Measurements from ENCODE around the gene ZNF800. TPM values are rescaled to one million over a fixed set of nuclear protein-coding genes. Genes with fewer than 3 reads are reported as not detected.

ZNF800 gene
- polyA plus RNA-seq, 1 of the 3 experiments (the other 2 are of a cell fraction): 9.2 TPM

- Histone ChIP-seq H3K4me2 (no peak overlapping the region), H3K36me3 (replicated peaks in 1 of 2; ENCODE audit: control insufficient read depth in 1 of 2, insufficient read depth in 2 of 2, low read length in 1 of 2) (peaks cover 59 to 91% of the 10 kb centered on the region in 2 experiments), H3K4me3 (ENCODE audit: low read depth in 2 of 2, low read length in 1 of 2) (no peak overlapping the region), H3F3A (replicated peaks; ENCODE audit: insufficient read depth) (no peaks in the 10 kb centered on the region), H3K4me1 (ENCODE audit: control insufficient read depth in 1 of 2, insufficient read depth in 2 of 2, low read depth in 1 of 2, low read length in 1 of 2) (peaks cover 0 to 7% of the 10 kb centered on the region in 2 experiments; a peak in 2 of 4 replicates), H3K9me2 (no peaks in the 10 kb centered on the region), H3K79me2 (ENCODE audit: insufficient read depth) (peaks cover 57% of the 10 kb centered on the region; the same call in 1 of the 2 replicates), H2AFZ (ENCODE audit: low read depth) (no peak overlapping the region), H3K9ac (no peak overlapping the region), H3K27ac (ENCODE audit: low read depth in 2 of 2, low read length in 1 of 2) (no peak overlapping the region), H3K9me3 (no peaks in the 10 kb centered on the region), H4K20me1 (ENCODE audit: insufficient read depth) (no peaks in the 10 kb centered on the region; the same call in 1 of the 2 replicates), H3K27me3 (ENCODE audit: insufficient read depth) (no peaks in the 10 kb centered on the region)
- 95% methylated on average over 2 of the region's 2 CpGs for WGBS (ENCODE audit: low lambda C conversion rate)
- DNase-seq: no peak
- POLR2A ChIA-PET: interaction anchor here (1.2 kb wide), 1 partner anchor 26 kb away, joined by 3 read pairs; no protein-coding TSS in a partner anchor
- CTCF ChIA-PET: interaction anchor here (1.2 to 1.5 kb wide), 2 partner anchors 12 to 18 kb away, joined by 3 to 4 read pairs; no protein-coding TSS in a partner anchor
- TF ChIP-seq CHD2 (IDR thresholded peaks at IDR 0.05; ENCODE audit: low read length, partially characterized antibody) (no peak), POLR2AphosphoS5 (IDR thresholded peaks at IDR 0.05; ENCODE audit: low read depth, low read length) (no peak), JUND (IDR thresholded peaks at IDR 0.05) (no peak), CTCF (IDR thresholded peaks at IDR 0.05) (no peak), GABPA (IDR thresholded peaks at IDR 0.05; ENCODE audit: low read depth) (no peak), FOXJ3 (CRISPR knock-in tag; IDR thresholded peaks at IDR 0.05) (no peak), NFIC (IDR thresholded peaks at IDR 0.05; ENCODE audit: borderline replicate concordance) (no peak), REST (IDR thresholded peaks at IDR 0.05; ENCODE audit: low read depth, low read length) (no peak), USF1 (IDR thresholded peaks at IDR 0.05; ENCODE audit: borderline replicate concordance, low read depth) (no peak), TCF12 (IDR thresholded peaks at IDR 0.05) (no peak), ELF1 (IDR thresholded peaks at IDR 0.05) (no peak), PBX3 (IDR thresholded peaks at IDR 0.05) (no peak), GATA2 (CRISPR knock-in tag; IDR thresholded peaks at IDR 0.05) (no peak), NRF1 (IDR thresholded peaks at IDR 0.05; ENCODE audit: low read depth, low read length) (no peak), IRF3 (IDR thresholded peaks at IDR 0.05; ENCODE audit: low read depth, low read length) (no peak), SIN3A (IDR thresholded peaks at IDR 0.05; ENCODE audit: borderline replicate concordance, low read depth, low read length) (no peak), YY1 (IDR thresholded peaks at IDR 0.05; ENCODE audit: low read depth) (no peak), SMC3 (IDR thresholded peaks at IDR 0.05; ENCODE audit: low read depth, low read length) (no peak), MXI1 (IDR thresholded peaks at IDR 0.05; ENCODE audit: low read depth, low read length) (no peak)
- TF ChIP-seq, protein P1, sequence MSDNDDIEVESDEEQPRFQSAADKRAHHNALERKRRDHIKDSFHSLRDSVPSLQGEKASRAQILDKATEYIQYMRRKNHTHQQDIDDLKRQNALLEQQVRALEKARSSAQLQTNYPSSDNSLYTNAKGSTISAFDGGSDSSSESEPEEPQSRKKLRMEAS (IDR thresholded peaks at IDR 0.05; ENCODE audit: low read depth): no peak
Measured at GRCh38 chr7:127365957-127366315, 26.6 kb downstream of the ZNF800 start.
